ENCODE results near the gene S1PR1.

- TF ChIP-seq SIN3A (IDR thresholded peaks at IDR 0.05; ENCODE audit: borderline replicate concordance, insufficient read depth, low read length) (no peak), REST (IDR thresholded peaks at IDR 0.05; ENCODE audit: insufficient read depth in 1 of 2, low read depth in 2 of 2, low read length in 2 of 2) (no peak)
These were observed 10.8 kb downstream of the S1PR1 start for GRCh38 chr1:101247404-101248287.
